HG02678 (cell line): Measurements from ENCODE around the gene MARK3.

Experiments
- ATAC-seq: cut with Tn5 transposase; IDR thresholded peaks from one replicate; pipeline ENCODE4 v1.9.1; 2021; ENCODE audit warnings: mild to moderate bottlenecking, moderate library complexity; ENCODE audit not compliant: unreplicated experiment

MARK3 gene

DNA sequence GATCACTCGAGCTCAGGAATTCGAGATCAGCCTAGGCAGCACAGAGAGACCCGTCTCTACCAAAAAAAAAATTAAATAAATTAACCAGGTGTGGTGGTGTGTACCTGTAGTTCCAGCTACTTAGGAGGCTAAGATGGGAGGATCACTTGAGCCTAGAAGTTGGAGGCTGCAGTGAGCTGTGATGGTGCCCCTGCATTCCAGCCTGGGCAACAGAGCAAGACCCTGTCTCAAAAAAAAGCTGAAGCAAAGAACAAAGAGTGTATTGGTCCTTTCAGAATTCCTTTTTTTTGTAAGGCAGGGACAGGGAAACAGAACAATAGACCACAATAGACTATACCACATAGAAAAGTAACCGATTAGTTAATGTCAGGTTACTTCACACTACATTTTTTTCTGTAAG, 47.4 kb downstream of the MARK3 start:
- no peak for ATAC-seq

DNA sequence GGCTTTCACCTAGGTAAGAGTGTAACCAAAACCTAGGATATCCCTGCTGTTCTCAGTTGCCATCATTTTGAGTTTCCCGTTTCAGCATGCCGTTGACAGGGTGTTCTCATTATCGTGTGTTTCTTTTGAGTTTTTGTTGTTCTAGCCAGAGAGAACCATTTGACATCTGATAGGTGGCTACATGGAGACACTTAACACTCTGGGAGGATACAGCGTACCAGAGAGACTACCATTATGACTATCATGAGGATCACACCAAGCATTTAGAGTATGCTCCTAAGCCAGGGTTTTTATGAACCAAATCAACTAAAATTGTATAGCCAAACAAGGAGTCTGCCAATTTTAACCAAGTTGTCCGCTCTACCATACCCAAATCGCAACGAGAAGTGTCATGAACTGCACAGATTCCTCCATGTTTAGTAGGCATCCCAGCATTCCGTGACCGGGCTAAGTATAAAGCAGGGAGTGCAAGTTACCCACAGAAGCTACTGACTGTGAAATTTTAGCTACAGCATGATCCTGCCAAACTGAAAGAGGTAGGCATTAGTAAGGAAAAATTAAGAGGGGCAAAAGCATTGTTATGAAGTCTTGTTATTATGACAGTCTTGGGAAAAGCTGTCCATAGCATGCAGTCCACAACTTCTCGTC, 48.8 kb downstream of the MARK3 start:
- ATAC-seq, result no peak

DNA sequence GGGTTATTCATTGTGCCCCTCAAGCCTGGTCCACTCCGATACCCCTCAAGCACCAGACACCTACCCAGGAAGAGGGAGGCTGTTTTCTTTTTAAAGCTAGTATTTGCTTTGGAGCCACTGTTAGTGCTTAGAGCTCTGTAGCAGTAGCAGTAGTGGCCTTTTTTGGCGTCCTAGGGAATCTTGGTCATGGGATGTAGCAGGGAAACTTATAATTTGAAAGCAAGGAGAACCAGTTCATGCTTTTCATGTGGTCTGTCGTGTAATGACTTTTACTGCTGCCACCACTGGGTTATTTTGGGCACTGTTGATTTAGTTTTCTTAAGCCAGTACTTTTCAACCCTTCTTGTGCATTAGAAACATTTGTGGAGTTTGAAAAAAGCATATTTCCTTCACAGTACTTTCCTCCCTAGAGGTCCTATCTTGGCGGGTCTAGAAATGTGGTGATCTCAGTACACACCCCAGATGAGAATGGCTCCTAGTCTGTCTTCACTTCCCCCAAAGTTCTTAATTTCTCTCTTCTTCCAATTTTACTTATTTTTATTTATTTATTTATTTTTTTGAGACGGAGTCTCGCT, 49.7 kb downstream of the MARK3 start:
- ATAC-seq, result no peak

DNA sequence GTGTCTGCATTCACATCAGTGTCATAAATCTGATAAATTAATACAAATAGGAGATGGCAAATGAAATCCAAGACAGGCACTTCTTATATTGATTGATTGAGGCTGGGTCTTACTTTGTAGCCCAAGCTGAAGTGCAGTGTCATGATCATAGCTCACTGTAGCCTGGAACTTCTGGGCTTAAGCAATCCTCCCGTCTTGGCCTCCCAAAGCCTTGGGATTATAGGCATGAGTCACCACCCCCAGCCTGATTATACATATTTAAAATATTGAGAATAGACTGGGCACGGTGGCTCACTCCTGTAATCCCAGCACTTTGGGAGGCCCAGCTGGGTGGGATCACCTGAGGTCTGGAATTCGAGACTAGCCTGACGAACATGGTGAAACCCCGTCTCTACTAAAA, 51.3 kb downstream of the MARK3 start:
- ATAC-seq, result no peak

DNA sequence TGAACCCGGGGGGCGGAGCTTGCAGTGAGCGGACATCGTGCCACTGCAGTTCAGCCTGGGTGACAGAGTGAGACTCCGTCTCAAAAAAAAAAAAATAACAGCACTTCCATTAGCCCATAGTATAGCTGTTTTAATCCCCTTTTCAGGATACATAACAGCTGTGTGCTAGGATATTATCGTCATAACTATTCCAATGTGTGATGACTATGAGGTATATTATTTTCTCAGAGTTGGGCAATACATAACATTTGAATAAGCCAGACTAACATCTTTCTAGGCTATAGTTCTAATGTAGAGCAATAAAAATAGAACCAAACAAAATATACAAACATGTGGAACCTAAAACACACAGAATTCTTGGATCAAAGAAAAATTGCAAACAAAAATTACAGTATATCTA, 57.1 kb downstream of the MARK3 start:
- no peak for ATAC-seq

DNA sequence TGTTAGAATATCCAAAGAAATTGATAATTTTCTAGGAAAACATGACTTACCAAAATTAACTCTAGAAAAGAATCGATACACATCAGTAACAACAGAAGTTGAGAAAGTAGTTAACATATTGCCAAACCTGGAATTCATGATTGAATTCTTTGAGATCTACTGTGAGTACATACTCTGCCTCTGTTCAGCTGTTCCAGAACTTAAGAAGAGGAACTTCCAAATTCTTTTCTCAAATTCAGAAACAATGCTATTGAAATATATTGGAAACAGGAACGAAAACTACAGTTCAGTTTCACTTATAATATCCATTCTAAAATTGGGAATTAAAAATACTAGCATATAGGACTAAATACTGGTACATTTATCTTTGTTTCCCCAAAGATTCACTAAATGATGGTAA, 57.9 kb downstream of the MARK3 start:
- ATAC-seq, result no peak

DNA sequence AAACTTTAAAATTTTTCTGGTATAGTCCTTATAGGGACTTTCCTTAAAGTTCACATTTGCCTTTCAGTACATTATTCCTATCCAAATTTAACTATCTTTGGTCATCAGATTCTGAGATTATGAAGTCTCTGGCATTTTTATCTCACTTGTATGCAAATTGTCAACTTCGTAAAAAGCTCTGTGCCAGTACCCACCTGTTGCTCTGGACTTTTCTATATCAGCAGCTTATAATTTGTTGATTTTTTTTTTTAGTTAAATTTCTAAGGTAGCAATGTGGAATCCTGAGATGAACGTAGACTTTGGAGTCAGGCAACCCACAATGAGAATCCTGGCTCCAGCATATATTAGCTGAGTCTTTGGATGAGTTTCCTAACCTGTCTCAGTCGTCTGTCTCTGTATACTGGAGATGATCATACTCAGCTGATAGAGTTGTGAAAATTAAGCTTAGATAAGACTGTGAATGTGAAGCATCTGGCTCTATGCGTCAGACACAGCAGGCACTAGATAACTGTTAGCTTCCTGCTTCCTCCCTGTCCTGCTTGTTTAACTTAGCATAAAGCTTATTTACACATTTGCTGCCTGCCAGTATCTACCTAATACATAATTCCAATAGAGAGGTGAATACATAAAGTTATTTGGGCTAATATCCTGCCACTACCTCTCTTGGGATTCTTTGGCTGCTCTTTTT, 59.8 kb downstream of the MARK3 start:
- no peak for ATAC-seq

DNA sequence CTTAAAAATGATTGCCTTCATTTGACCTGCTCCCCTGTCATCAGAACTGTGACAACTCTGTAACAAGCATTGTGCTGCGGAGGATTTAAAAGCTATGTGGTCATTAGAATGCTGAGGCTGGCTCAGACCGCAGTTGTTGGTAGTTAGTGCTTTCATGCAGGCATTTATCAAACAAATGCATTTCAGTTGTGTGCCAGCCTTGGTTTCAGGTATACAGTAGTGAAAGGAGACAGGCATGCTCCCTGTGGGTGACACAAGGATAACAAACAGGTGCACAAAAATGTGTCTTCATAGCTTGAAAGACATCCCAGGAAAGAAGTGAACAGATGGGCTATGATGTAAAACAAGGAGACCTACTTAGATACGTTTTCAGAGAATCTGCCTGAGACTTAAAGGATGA, 60.6 kb downstream of the MARK3 start:
- no peak for ATAC-seq

DNA sequence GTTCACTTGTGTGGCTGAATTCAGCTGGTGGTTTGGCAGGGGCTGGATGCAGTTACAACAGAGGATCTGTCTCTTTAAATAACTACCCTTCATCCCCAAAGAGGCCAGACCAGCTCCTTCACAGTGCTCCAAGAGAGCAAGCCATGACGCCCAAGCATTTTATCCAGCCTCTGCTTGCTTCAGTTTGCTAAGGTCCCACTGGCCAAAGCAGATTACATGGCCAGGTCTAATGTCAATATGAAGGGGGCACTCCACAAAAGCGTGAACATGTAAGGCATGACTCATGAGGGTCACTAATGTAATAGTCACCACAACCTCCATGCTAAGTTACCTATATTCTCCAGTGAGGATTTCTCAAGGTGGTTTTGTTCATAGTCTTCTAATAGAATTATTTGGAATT, 62.9 kb downstream of the MARK3 start:
- no peak for ATAC-seq

DNA sequence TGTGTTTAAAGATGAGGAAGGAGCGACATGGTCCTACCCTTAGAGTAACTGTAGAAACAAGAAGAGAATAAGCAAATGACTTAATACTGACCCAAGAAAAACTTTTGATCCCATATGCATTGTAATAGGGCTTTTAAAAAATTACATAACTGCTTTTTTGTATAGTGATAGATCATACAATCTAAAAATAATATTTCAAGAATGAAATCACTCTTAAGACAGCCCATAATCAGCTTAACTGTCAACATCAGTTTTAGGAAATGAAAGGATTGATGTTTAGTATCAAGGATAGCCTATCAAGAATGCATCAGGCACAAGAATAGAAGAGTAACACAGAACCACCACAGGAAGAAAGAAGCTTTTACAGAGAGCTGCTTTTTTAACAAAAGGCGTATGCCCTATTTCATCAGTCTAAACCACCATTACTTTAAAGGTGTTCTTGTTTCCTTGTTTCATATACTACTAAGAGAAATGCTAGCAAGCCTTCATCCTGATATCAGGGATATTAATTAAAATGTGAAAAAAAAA, 64.5 kb downstream of the MARK3 start:
- no peak for ATAC-seq

DNA sequence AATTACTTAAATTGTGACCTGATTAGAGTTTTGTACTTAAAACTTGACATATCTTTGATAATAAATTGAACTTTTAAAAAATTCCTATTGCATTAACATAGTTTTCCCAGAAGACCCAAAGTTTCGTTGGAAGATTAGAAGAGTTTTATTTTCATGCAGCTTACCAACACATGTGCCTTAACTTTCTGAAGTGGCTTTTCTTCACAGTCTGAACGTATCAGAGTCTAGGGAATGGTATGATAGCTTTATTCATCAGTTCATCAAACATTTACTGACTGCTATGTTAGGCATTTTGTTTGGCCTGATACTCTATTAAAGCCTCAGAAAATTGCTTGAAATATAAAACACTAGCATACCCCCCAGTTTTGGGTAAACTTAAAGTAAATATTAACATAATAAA, 65.2 kb downstream of the MARK3 start:
- ATAC-seq, result no peak

DNA sequence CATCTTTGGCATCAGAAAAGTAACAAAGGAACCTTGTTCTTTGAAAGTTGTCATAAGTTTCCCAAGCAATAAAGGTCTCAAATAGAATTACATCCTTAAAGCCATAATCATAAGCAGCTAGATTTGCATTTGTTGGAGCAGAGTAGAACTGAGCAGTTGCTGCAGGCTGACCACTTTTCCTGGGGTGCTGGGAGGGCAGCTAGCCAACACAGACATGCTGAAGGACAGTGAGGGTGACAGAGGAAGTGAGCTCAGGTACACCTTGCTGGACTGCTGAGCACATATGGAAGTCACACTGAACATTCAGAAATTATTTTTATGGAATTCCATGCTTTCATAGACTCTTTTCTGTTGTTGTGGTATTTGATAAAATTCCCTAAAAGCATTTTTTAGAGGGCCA, 66.2 kb downstream of the MARK3 start:
- ATAC-seq, result no peak

DNA sequence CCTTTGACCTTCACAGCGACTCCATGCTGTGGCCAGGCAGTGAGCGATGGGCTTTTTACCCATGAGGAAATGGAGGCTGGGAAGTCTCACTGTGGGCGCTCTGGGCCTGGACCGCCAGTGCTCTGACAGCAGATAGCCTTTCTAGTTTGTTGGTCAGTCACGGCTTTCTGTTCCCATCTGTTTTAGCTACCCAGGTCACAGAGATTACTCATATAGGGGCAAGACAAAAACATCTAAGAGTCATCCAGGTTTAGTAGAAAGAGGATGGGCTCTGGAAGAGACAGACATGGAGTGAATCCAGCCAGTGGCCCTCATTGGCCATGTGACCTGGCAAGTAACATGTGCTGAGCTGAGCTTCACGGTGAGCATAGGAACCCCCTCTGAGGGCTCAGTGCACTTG, 68.6 kb downstream of the MARK3 start:
- no peak for ATAC-seq

DNA sequence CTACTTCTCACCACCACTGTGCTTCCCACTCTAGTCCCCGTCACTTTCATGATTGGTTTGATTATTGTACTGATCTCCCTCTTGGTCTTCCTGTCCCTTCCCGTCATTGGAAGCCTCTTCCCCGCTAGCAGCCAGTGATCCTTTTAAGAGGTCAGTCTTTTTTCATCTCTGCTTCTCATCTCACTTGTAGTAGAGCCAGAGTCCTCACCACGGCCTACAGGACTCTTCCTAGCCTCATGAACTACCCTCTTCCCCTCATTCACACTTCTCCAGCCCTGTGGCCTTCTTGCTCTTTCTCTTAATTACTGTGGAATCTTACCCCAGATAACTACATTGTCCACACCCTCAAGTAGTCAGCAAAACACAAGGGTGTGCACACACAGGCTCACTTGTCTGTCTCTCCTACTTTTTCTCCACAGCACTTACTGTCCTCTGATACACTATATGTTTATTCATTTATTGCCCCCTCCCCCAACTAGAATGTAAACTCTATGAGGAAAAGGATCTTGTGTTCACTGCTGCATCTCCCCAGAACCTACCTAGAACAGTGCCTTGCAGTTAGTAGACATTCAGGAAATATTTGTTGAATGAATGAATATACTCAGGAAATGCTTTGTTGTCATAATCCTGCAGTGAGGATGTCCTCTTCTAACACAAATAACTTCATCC, 71.1 kb downstream of the MARK3 start:
- ATAC-seq, result no peak

DNA sequence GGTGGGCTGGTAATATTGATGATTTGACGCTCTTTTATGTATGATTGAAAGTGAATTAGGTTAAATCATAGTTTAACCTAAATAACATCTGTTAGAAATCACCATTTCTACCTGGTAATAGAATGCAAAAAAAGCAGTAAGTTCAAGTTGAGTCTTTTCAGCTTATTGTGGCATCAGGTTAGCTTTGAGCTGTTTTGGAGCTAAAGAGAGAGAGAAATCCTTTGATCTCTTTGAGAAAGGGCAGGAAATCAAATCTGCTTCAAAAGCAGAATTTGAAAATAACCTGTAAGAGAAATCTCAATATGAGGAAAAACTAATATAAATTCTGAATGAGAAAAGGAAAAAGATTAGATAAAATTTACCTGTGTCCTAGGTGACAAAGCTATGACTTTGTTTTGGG, 75.2 kb downstream of the MARK3 start:
- no peak for ATAC-seq

DNA sequence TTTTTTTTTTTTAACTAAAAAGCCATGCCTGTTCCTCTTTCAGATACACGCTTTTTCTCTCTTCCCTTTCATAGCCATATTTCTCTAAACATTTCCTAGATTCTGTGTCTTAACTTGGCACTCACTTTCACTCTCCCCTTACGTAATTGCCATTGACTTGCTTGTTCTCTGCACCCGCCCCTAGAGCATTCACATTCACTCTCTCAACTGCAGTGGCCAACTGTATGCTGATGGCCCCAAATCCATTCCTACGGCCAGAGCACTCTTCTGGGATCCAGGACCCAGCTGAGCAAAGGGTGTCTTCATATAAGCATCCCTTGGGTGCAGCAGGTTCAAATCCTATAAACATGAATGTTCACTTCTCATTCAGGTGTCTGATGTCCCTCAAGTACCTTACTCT, 77.9 kb downstream of the MARK3 start:
- ATAC-seq, result no peak

DNA sequence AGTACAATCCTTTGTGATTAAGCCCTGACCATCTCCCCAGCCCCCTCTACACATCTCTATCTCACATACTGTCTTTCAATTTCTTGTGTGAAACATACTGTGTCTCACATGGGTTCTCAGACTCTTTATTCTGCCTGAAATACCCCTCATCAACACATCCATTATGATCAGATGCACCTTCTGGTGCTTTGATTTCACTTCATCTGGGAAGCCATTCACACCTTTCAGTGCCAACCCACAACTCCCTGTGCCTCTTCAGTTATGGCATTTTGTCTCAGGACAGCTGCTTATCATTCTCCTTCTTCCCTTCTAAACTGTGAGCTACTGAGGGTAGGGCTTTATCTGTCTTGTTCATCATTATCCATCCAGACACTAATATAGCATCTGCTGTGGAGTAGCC, 78.6 kb downstream of the MARK3 start:
- ATAC-seq, result no peak

DNA sequence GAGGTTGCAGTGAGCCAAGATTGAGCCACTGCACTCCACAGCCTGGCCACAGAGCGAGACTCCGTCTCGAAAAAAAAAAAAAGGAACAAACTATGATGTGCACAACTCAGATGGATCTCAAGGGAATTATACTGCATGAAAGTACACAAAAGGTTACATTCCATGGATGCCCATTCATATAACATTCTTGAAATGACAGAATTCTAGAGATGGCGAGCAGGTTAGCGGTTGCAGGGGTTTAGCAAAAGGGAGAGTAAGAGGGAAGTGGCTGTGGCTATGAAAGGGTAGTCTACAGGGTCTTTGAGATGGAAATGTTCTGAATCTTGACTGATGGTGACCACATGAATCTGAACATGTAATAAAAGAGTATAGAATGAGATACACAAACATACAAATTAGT, 87.7 kb downstream of the MARK3 start:
- ATAC-seq, result no peak

DNA sequence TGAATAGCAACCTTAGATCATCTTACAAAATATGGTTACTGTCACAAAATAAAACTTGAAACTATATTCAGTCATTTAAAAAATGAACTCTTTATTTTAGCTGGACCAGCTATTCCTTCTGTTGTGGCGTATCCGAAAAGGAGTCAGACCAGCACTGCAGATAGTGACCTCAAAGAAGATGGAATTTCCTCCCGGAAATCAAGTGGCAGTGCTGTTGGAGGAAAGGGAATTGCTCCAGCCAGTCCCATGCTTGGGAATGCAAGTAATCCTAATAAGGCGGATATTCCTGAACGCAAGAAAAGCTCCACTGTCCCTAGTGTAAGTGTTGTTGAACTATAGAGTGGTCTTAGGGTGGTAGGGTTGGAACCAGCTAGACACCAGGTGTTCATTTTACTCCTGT, 89.7 kb downstream of the MARK3 start:
- no peak for ATAC-seq

DNA sequence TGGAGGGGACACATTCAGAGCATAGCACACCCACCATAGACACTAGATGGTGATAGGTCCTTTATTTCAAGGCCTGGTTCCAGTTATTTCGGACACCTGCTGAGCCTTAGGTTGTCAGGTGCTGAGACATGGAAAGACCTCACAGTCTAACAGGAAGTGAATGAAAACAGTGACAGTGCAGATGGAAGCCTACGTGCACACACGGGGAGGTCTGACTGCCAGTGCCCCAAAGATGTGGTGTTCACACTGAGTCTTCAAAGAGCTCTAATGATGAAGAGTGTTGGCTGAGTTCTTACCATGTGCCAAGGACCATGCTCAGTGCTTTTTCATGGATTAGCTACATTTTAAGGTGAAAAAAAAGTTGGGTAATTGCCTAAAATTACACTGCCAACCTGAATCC, 90.8 kb downstream of the MARK3 start:
- no peak for ATAC-seq

DNA sequence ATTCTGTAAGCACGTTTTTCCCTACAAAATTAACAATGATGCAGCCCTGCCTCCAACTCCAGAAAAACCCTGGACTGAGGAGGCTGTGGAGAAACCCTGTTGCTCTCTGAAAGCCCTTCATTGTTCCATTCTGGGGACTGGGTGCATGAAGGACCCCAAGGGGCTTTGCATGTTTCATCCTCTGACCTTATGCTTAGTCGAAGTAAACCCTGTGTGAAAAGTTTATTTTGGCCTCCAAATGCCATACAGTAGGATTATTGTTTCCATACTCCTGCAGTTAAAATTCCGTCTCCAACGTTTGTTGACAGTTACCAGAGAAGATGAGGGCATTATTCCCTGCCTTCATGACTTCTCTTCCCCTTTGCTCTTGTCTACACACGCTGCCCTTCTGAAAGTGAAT, 91.4 kb downstream of the MARK3 start:
- ATAC-seq, result no peak

DNA sequence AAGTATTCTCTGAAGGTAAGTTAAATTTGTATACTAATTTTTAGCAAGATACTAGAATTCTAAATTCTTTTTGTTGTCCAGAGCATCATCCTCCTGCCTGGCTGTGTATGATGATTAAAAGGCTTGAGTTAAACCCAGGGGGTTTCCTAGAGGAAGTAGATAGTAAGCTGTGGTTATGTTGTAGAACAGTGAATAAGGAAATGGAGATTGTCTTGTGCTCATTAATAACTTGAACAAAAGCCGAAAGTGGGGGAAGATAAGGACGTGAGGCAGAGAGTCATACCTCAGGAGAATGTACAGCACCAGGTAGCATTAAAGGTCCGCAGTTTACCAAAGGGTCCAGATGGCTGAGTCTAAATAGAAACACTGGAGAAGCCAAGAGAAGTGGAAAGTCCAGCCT, 95.4 kb downstream of the MARK3 start:
- no peak for ATAC-seq
